WTC11 (cell line): Measurements from ENCODE around the gene RPS27A. TPM values are rescaled to one million over a fixed set of nuclear protein-coding genes. Genes with fewer than 3 reads are reported as not detected.

Source experiments
- total RNA-seq: library from RNA; stranded (reverse); gene quantifications from 3 replicates; pipeline ENCODE4 v1.2.3, GENCODE V29; 2021

RPS27A gene
- total RNA-seq, 1 experiment from 2014 or later: 1,424 TPM

Other genes starting within 250 kb of the RPS27A start
- gene RTN4, start 182.2 kb upstream of the RPS27A start, total RNA-seq: 175 to 202 TPM (median 178 TPM) in 3 replicates
- 6.9 to 7.5 TPM (median 7.2 TPM) in 3 replicates for gene CLHC1, start 395 bp upstream of the RPS27A start, total RNA-seq
- 38.9 to 43.9 TPM (median 39.8 TPM) in 3 replicates for gene MTIF2, start 36.5 kb downstream of the RPS27A start, total RNA-seq
- 81.1 to 97.5 TPM (median 82.5 TPM) in 3 replicates for gene CCDC88A, start 187.2 kb downstream of the RPS27A start, total RNA-seq